T follicular helper cell (primary cell): Measurements from ENCODE around the gene USP17L29.
A peak's percentile ranks its signal among the peaks of the same experiment; 100 is the strongest.
"Not testable (repeated sequence)": the region's sequence is repeated elsewhere in the genome, so short reads cannot be mapped to it uniquely, and the experiment has no call there.

Experiments
- DNase-seq: peaks from one replicate; pipeline ENCODE4 v3.0.0-alpha.2; 2020; ENCODE audit warnings: low read depth
- total RNA-seq, 2 experiments: gene quantifications; one replicate each; lab custom pipeline; 2026; lab: John Stamatoyannopoulos, UW

Gene USP17L29, protein sequence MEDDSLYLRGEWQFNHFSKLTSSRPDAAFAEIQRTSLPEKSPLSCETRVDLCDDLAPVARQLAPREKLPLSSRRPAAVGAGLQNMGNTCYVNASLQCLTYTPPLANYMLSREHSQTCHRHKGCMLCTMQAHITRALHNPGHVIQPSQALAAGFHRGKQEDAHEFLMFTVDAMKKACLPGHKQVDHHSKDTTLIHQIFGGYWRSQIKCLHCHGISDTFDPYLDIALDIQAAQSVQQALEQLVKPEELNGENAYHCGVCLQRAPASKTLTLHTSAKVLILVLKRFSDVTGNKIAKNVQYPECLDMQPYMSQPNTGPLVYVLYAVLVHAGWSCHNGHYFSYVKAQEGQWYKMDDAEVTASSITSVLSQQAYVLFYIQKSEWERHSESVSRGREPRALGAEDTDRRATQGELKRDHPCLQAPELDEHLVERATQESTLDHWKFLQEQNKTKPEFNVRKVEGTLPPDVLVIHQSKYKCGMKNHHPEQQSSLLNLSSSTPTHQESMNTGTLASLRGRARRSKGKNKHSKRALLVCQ
- total RNA-seq, result 0 reads per million in 2 experiments

- DNase-seq, result not testable (repeated sequence)
These were observed at the start of gene USP17L29 for GRCh38 chr4:9353338-9353737. Gene USP17L29, plus strand, starts transcription at chr4:9353638. Its CDS starts 0 bp downstream, at chr4:9353638.

GRCh38 chr4:9324191-9324590 is 29.2 kb upstream of the USP17L29 start:
- DNase-seq, result not testable (repeated sequence)

DNA sequence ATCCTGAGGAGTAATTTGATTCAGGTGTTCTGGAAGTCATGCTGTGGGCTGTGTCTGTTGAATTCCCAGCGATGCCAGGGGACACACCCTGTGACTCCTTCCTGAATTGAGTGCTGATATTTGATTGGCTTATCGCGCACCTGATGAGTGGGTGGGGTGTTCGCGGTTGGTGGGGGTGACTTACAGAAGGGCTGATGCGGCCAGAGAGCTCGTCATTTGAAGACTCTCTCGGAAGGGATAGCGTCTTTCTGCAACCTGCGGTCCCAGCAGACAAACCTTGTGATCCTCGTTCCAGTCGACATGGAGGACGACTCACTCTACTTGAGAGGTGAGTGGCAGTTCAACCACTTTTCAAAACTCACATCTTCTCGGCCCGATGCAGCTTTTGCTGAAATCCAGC is 28.6 kb upstream of the USP17L29 start, which contains the start of gene USP17L24:
Gene USP17L24 (plus strand): TSS at position 301 of the 400 bp plus-strand sequence. CDS start 0 bp downstream, at position 301.
- DNase-seq, result not testable (repeated sequence)

DNA sequence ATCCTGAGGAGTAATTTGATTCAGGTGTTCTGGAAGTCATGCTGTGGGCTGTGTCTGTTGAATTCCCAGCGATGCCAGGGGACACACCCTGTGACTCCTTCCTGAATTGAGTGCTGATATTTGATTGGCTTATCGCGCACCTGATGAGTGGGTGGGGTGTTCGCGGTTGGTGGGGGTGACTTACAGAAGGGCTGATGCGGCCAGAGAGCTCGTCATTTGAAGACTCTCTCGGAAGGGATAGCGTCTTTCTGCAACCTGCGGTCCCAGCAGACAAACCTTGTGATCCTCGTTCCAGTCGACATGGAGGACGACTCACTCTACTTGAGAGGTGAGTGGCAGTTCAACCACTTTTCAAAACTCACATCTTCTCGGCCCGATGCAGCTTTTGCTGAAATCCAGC is 23.8 kb upstream of the USP17L29 start, which contains the start of gene USP17L25:
Gene USP17L25 (plus strand): TSS at position 301 of the 400 bp plus-strand sequence. CDS start 0 bp downstream, at position 301.
- DNase-seq, result not testable (repeated sequence)

GRCh38 chr4:9334358-9334757 is 19.1 kb upstream of the USP17L29 start, which contains the start of gene USP17L26:
Gene USP17L26, plus strand, starts transcription at chr4:9334658. Its CDS starts 0 bp downstream, at chr4:9334658.
- DNase-seq, result not testable (repeated sequence)

DNA sequence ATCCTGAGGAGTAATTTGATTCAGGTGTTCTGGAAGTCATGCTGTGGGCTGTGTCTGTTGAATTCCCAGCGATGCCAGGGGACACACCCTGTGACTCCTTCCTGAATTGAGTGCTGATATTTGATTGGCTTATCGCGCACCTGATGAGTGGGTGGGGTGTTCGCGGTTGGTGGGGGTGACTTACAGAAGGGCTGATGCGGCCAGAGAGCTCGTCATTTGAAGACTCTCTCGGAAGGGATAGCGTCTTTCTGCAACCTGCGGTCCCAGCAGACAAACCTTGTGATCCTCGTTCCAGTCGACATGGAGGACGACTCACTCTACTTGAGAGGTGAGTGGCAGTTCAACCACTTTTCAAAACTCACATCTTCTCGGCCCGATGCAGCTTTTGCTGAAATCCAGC is 14.3 kb upstream of the USP17L29 start, which contains the start of gene USP17L5:
Gene USP17L5 (plus strand): TSS at position 301 of the 400 bp plus-strand sequence. CDS start 0 bp downstream, at position 301.
- DNase-seq, result not testable (repeated sequence)

DNA sequence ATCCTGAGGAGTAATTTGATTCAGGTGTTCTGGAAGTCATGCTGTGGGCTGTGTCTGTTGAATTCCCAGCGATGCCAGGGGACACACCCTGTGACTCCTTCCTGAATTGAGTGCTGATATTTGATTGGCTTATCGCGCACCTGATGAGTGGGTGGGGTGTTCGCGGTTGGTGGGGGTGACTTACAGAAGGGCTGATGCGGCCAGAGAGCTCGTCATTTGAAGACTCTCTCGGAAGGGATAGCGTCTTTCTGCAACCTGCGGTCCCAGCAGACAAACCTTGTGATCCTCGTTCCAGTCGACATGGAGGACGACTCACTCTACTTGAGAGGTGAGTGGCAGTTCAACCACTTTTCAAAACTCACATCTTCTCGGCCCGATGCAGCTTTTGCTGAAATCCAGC is 9.6 kb upstream of the USP17L29 start, which contains the start of gene USP17L27:
Gene USP17L27 (plus strand): TSS at position 301 of the 400 bp plus-strand sequence. CDS start 0 bp downstream, at position 301.
- not testable (repeated sequence) for DNase-seq

GRCh38 chr4:9348593-9348992 is 4.8 kb upstream of the USP17L29 start, which contains the start of gene USP17L28:
Gene USP17L28, plus strand, starts transcription at chr4:9348893. Its CDS starts 0 bp downstream, at chr4:9348893.
- DNase-seq, result not testable (repeated sequence)

GRCh38 chr4:9350866-9351265 is 2.6 kb upstream of the USP17L29 start:
- not testable (repeated sequence) for DNase-seq

DNA sequence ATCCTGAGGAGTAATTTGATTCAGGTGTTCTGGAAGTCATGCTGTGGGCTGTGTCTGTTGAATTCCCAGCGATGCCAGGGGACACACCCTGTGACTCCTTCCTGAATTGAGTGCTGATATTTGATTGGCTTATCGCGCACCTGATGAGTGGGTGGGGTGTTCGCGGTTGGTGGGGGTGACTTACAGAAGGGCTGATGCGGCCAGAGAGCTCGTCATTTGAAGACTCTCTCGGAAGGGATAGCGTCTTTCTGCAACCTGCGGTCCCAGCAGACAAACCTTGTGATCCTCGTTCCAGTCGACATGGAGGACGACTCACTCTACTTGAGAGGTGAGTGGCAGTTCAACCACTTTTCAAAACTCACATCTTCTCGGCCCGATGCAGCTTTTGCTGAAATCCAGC is 9.4 kb downstream of the USP17L29 start, which contains the start of gene USP17L30:
Gene USP17L30 (plus strand): TSS at position 301 of the 400 bp plus-strand sequence. CDS start 0 bp downstream, at position 301.
- not testable (repeated sequence) for DNase-seq

- not testable (repeated sequence) for DNase-seq
These were observed 26.4 kb downstream of the USP17L29 start for GRCh38 chr4:9379881-9380280.

GRCh38 chr4:9381012-9381534 is 27.6 kb downstream of the USP17L29 start:
- peak; percentile 31 for DNase-seq

GRCh38 chr4:9384126-9384525 is 30.7 kb downstream of the USP17L29 start:
- DNase-seq, result no peak

DNA sequence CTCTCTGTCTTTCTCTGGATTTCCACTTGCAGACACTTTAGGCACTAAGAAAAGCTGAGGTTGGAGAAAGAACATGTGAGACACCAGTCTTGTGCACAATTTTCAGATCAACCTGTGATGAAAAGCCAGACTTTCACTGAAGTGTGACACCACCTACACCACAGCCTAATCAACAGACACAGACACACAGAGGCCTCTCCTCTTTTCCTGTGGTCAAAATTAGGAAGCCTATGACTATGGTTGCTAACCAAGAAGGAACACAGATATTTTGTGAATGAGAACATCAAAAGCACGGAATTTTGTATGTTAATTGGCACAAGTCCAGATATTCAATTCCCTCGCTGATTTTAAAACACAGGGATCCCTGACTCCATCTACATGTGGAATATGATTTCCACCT is 35.6 kb downstream of the USP17L29 start:
- not testable (repeated sequence) for DNase-seq
